Activated naive CD4-positive, alpha-beta T cell treated with anti-CD3 and anti-CD28 coated beads, Interleukin-2, amount 50 U/mL, for 72 hours (primary cell): ENCODE results near the gene RAP1GAP. TPM values are rescaled to one million over a fixed set of nuclear protein-coding genes. Genes with fewer than 3 reads are reported as not detected.

ENCODE experiments used
- ATAC-seq, 2 donors: fragments of 150-1000 bp; cut with Tn5 transposase; 2 replicates each; pipeline ENCODE4 v1.10.0; 2021; ENCODE audit warnings: mild to moderate bottlenecking in 2 of 2, moderate library complexity in 2 of 2
- DNase-seq, 2 donors: peaks; one replicate each; pipeline ENCODE4 v3.0.0; 2021 to 2022; ENCODE audit warnings: low spot score in 2 of 2
- H3K27ac Mint-ChIP-seq, 2 donors: one replicate each; pipeline ENCODE4 v1.8.0; 2022; ENCODE audit warnings: mild to moderate bottlenecking in 2 of 2, mixed read lengths in 2 of 2
- H3K36me3 Mint-ChIP-seq, 2 donors: one replicate each; pipeline ENCODE4 v1.8.0; 2022; ENCODE audit warnings: mixed read lengths in 2 of 2
- H3K9me3 Mint-ChIP-seq, 2 donors: one replicate each; pipeline ENCODE4 v1.8.0; 2022; ENCODE audit warnings: mixed read lengths in 2 of 2
- total RNA-seq, 2 donors: library from RNA; stranded (reverse); gene quantifications; one replicate each; pipeline ENCODE4 v1.2.3, GENCODE V29; 2022

RAP1GAP gene
- 1 to 10 TPM in 1 of 2 donors, under 1 TPM in 1; 0.46 to 2.1 TPM for total RNA-seq

GRCh38 chr1:21669258-21670058, at the start of gene RAP1GAP:
Gene RAP1GAP (minus strand): TSS chr1:21669357. CDS start chr1:21620032, 49,325 bp downstream.
- peak within 1 kb of the TSS; percentile 29 to 66 for H3K27ac Mint-ChIP-seq
- ATAC-seq (peak; percentile 56 to 88), DNase-seq (peak in 1 of 2 donors; percentile 32)
- no peaks in the 10 kb centered on the region for H3K36me3 Mint-ChIP-seq
- H3K9me3 Mint-ChIP-seq, result no peaks in the 10 kb centered on the region

DNA sequence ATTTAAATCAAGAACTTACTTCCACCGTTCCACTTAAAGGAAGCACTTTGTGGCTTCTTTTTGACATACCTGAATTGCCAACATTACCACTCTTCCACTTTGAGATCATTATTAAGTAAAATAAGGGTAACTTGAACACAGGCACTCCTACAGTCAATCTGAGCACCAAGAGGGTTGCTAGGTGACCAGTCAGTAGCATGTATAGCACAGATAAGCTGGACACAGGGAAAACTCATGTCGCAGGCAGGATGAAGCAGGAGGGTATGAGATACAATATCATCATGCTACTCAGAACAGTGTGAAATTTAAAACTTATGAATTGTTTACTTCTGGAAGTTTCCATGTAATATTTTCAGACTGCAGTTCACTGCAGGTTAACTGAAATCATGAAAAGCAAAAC, 47.0 kb upstream of the RAP1GAP start:
- no peak for ATAC-seq
- Mint-ChIP-seq H3K36me3 (peaks cover 0 to 30% of the 10 kb centered on the region in 2 donors), H3K27ac (peak overlapping the region in 1 of 2 donors; percentile 2), H3K9me3 (no peaks in the 10 kb centered on the region)
- DNase-seq, result no peak

DNA sequence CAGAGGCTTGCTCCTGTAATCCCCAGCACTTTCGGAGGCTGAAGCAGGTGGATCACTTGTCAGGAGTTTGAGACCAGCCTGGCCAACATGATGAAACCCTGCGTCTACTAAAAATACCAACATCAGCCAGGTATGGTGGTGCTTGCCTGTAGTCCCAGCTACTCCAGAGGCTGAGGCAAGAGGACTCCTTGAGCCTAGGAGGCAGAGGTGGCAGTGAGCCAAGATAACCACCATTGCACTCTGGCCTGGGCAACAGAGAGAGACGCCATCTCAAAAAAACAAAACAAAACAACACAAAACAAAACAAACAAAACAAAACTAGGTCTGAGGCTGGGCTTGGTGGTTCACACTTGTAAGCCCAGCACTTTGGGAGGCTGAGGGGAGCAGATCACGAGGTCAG, 38.7 kb upstream of the RAP1GAP start:
- Mint-ChIP-seq H3K9me3 (no peaks in the 10 kb centered on the region), H3K36me3 (peaks cover 0 to 10% of the 10 kb centered on the region in 2 donors), H3K27ac (no peak overlapping the region)
- ATAC-seq, result no peak
- DNase-seq, result no peak

- no peaks in the 10 kb centered on the region for H3K9me3 Mint-ChIP-seq
- ATAC-seq, result no peak
- peaks cover 0 to 14% of the 10 kb centered on the region in 2 donors for H3K36me3 Mint-ChIP-seq
- peak overlapping the region in 1 of 2 donors; percentile 39 for H3K27ac Mint-ChIP-seq
- DNase-seq, result no peak
Observed at GRCh38 chr1:21707086-21707840, 38.1 kb upstream of the RAP1GAP start.

- H3K27ac Mint-ChIP-seq, result no peak overlapping the region
- DNase-seq (no peak), ATAC-seq (no peak)
- no peaks in the 10 kb centered on the region for H3K9me3 Mint-ChIP-seq
- H3K36me3 Mint-ChIP-seq, result peaks cover 7 to 14% of the 10 kb centered on the region in 2 donors
Observed at GRCh38 chr1:21706151-21706835, 37.1 kb upstream of the RAP1GAP start.

DNA sequence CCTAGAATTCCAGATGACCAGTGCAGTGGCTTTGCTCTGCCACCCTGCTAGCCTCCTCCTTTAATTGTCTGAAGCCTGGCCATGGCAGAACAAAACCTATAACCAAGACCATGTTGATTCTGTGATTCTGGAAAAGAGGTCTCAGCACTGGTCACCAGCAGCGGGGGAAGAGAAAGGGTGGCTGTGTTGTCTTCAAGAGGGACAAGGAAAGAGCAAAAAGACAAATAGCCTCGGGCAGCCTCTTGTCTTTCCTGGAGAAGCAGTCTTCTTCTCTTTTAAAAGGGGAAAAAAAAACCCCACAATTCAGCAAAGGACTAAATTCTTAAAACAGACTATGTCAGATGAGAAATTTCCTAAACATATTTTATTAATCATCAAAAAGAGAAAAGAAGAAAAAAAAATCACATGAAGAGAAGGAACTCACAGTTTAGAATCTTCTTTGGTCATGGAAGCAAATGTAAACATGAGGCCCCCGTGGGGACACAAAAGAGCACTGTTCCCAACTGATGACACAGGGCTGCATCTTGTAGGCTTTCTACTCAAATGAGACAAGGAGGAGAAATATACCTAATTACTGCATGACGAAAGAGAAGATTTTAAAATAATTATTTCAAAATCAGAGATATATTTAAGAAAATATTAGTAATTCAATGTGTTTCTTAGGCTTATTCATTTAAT, 36.3 kb upstream of the RAP1GAP start:
- H3K27ac Mint-ChIP-seq, result no peak overlapping the region
- H3K9me3 Mint-ChIP-seq, result no peaks in the 10 kb centered on the region
- H3K36me3 Mint-ChIP-seq, result peaks cover 11 to 14% of the 10 kb centered on the region in 2 donors
- ATAC-seq (no peak), DNase-seq (no peak)

DNA sequence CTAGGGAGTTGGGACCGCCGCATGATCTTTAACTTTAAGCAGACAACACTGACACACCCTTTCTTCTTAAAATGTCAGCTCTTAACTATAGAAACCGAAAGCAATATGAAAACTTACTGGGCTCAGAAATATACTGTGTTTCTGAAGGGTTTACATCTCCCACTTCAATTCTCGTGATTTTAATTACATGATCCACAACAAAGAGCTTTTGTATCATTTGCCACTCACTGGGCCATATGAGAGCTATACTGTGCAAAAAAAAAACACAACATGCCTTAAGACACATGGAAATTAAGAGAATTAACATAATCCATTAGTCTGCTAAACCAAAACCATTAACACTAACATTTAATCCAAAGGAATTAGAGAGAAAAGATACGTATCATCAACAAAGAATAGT, 35.0 kb upstream of the RAP1GAP start:
- H3K36me3 Mint-ChIP-seq, result peaks cover 14 to 16% of the 10 kb centered on the region in 2 donors
- no peak for ATAC-seq

DNA sequence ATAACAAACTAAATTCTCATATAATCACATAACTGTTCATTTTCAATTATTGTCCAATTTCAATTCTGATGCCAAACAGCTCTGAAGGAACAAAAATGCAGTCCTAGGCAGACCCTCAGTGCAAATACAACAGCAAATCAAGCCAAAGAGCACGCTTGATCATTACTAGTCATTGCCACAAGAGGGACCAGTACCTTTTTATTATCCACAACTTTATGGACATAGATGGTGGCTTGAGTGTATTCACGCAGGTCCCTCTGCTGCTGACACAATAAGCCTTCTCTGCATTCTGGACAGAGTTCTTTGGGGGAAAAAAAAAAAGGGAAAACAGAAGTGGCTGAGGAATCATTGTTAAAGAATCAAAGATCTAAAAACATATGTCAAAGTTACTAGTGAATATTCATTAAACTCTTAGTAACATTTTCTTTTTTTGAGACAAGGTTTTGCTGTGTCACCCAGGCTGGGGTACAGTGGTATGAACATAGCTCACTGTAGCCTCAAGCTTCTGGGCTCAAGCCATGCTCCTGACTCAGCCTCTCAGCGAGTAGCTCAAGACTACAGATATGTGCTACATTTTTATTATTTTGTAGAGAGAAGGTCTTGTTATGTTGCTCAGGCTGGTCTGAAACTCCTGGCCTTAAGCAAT, 34.3 kb upstream of the RAP1GAP start:
- no peak overlapping the region for H3K27ac Mint-ChIP-seq
- H3K36me3 Mint-ChIP-seq, result peaks cover 14 to 16% of the 10 kb centered on the region in 2 donors
- H3K9me3 Mint-ChIP-seq, result no peaks in the 10 kb centered on the region
- ATAC-seq (peak in 1 of 2 donors; percentile 18), DNase-seq (no peak)

More for the DNA sequence above, 35.0 kb upstream of the RAP1GAP start:
- Mint-ChIP-seq H3K27ac (peak overlapping the region; percentile 1 to 53), H3K9me3 (no peaks in the 10 kb centered on the region)
- no peak for DNase-seq

DNA sequence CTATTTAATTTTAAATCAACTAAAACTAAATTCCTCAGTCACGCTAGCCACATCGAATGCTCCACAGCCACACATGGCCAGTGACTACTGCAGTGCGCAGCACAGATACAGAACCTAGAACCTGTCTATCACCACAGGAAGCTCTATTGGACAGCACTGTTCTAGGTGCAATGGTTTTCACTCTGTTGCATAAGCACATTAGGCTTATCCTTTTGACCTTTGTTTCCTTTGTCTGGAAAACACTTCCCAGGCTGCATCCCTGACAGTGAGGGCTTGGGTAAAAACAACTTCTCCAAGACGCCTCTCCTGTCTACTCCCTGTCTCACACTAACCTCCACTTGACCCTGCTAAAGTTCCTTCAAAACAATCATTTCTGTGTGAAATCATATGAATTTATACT, 33.6 kb upstream of the RAP1GAP start:
- Mint-ChIP-seq H3K27ac (no peak overlapping the region), H3K9me3 (no peaks in the 10 kb centered on the region), H3K36me3 (peaks cover 14 to 16% of the 10 kb centered on the region in 2 donors)
- ATAC-seq (no peak), DNase-seq (no peak)

- H3K9me3 Mint-ChIP-seq, result no peaks in the 10 kb centered on the region
- H3K36me3 Mint-ChIP-seq, result peaks cover 14 to 16% of the 10 kb centered on the region in 2 donors
- DNase-seq (no peak), ATAC-seq (no peak)
- no peak overlapping the region for H3K27ac Mint-ChIP-seq
Observed at GRCh38 chr1:21701401-21701800, 32.2 kb upstream of the RAP1GAP start.

- ATAC-seq (no peak), DNase-seq (no peak)
- Mint-ChIP-seq H3K27ac (no peak overlapping the region), H3K9me3 (no peaks in the 10 kb centered on the region), H3K36me3 (peaks cover 11 to 16% of the 10 kb centered on the region in 2 donors)
Observed at GRCh38 chr1:21700094-21700493, 30.9 kb upstream of the RAP1GAP start.

DNA sequence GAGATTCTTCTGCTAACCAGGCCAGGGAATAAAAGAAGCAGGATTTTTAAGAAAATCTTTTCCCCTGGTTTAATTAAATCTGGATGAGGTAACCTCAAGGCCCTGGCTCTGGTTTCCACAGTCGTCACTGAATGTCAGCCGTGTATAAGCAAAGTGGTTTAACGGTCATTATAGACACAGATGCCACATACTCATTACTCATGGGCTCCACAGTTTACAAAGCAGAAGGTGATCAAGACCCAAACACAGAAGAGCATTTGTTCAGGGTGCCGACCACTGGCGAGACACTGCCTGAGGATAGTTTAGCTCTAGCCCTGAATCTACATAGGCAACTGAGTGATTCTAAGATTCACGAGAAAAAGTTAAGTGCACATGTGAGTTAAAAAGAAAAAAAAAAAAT, 27.8 kb upstream of the RAP1GAP start:
- peaks cover 8 to 16% of the 10 kb centered on the region in 2 donors for H3K36me3 Mint-ChIP-seq
- peak; percentile 26 to 39 for ATAC-seq
- DNase-seq, result no peak

DNA sequence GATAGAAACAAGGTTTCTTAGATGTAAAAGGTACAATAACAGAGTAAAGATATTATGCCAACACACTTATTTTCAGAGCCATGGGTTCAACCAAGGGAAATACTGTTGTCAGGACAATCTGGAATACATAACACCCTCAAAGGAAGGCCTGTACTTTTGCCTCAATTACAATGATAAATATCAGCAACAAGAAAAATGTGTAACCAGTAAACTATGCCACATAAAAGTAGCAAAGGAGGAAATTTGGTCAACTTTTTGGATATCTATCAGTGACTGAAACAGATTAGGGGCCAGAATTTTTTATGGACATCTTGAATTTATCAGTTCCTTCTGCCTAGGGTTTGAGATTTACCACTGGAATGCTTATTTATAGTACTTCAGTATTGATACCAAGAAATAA, 24.6 kb upstream of the RAP1GAP start:
- peaks cover 0 to 8% of the 10 kb centered on the region in 2 donors for H3K36me3 Mint-ChIP-seq
- H3K9me3 Mint-ChIP-seq, result no peaks in the 10 kb centered on the region
- no peak overlapping the region for H3K27ac Mint-ChIP-seq
- ATAC-seq (no peak), DNase-seq (no peak)

More for the DNA sequence above, 27.8 kb upstream of the RAP1GAP start:
- Mint-ChIP-seq H3K9me3 (no peaks in the 10 kb centered on the region), H3K27ac (no peak overlapping the region)

GRCh38 chr1:21691739-21692138, 22.6 kb upstream of the RAP1GAP start:
- Mint-ChIP-seq H3K9me3 (no peaks in the 10 kb centered on the region), H3K27ac (no peak overlapping the region), H3K36me3 (peaks cover 6 to 19% of the 10 kb centered on the region in 2 donors)
- no peak for DNase-seq
- no peak for ATAC-seq

- peaks cover 12 to 24% of the 10 kb centered on the region in 2 donors for H3K36me3 Mint-ChIP-seq
- H3K9me3 Mint-ChIP-seq, result no peaks in the 10 kb centered on the region
- H3K27ac Mint-ChIP-seq, result no peak overlapping the region
- DNase-seq, result no peak
- no peak for ATAC-seq
Observed at GRCh38 chr1:21689661-21690372, 20.7 kb upstream of the RAP1GAP start.
